OCI-LY7 (cell line): Measurements from ENCODE around the gene PATE2. TPM values are rescaled to one million over a fixed set of nuclear protein-coding genes. Genes with fewer than 3 reads are reported as not detected.

Experiments used
- BruUV-seq: library from RNA; stranded (reverse); fragments of 400-500 nt; replicated peaks from 2 replicates; lab custom pipeline; 2021; lab: Mats Ljungman, UMichigan
- CTCF ChIA-PET: fragments of 300-600 bp; sonication (Branson Sonifier 250); formaldehyde crosslinking; loops from one replicate; lab custom pipeline; 2022; ENCODE audit warnings: antibody characterized with exemption; ENCODE audit not compliant: unreplicated experiment; lab: Charles Lee
- POLR2A ChIA-PET: fragments of 300-600 bp; sonication (Branson Sonifier 250); formaldehyde crosslinking; loops from one replicate; lab custom pipeline; 2022; ENCODE audit warnings: antibody characterized with exemption; lab: Charles Lee
- DNase-seq: peaks from one replicate; pipeline ENCODE4 v3.0.0-alpha.2; 2015; ENCODE audit warnings: low spot score
- H2AFZ ChIP-seq: fragments of 200-600 bp; sonication (generic), shearing (Covaris generic); 2 replicates; pipeline ENCODE4 v1.6.1; 2014; ENCODE audit warnings: mild to moderate bottlenecking, antibody characterized with exemption, low read length, moderate library complexity
- H3K27ac ChIP-seq: fragments of 200-600 bp; sonication (generic); 2 replicates; pipeline ENCODE4 v1.5.1; 2014; ENCODE audit warnings: mixed run types, low read depth, mild to moderate bottlenecking, moderate library complexity, low read length, inconsistent platforms; ENCODE audit not compliant: poor library complexity, severe bottlenecking
- H3K36me3 ChIP-seq: fragments of 200-600 bp; sonication (generic); 2 replicates; pipeline ENCODE4 v1.6.1; 2014; ENCODE audit warnings: mild to moderate bottlenecking, antibody characterized with exemption, low read length, moderate library complexity, mixed read lengths; ENCODE audit not compliant: insufficient read depth
- H3K4me1 ChIP-seq: fragments of 200-600 bp; sonication (generic); 2 replicates; pipeline ENCODE4 v1.5.1; 2014; ENCODE audit warnings: mild to moderate bottlenecking, low read length; ENCODE audit not compliant: insufficient read depth, poor library complexity, severe bottlenecking
- H3K4me2 ChIP-seq: fragments of 200-600 bp; sonication (generic); 2 replicates; pipeline ENCODE4 v1.6.1; 2014; ENCODE audit warnings: mild to moderate bottlenecking, low read length
- H3K4me3 ChIP-seq: fragments of 200-600 bp; sonication (generic); 2 replicates; pipeline ENCODE4 v1.5.1; 2014; ENCODE audit warnings: mild to moderate bottlenecking, low read depth, low read length; ENCODE audit not compliant: poor library complexity, severe bottlenecking
- H3K79me2 ChIP-seq: fragments of 200-600 bp; sonication (generic); 2 replicates; pipeline ENCODE4 v1.6.1; 2016; ENCODE audit warnings: low read depth, mild to moderate bottlenecking, low read length, moderate library complexity, mixed read lengths; ENCODE audit not compliant: insufficient read depth
- H3K9me2 ChIP-seq: fragments of 200-600 bp; sonication (generic); 2 replicates; pipeline ENCODE4 v1.6.1; 2016; ENCODE audit warnings: mild to moderate bottlenecking, low read length, mixed read lengths; ENCODE audit not compliant: insufficient read depth
- H3K9me3 ChIP-seq: fragments of 200-600 bp; sonication (generic); 2 replicates; pipeline ENCODE4 v1.6.1; 2014; ENCODE audit warnings: mild to moderate bottlenecking, mixed run types, low read length, mixed read lengths
- H4K20me1 ChIP-seq: fragments of 200-600 bp; sonication (generic); 2 replicates; pipeline ENCODE4 v1.6.1; 2014; ENCODE audit warnings: mild to moderate bottlenecking, antibody characterized with exemption, low read length, moderate library complexity, mixed read lengths; ENCODE audit not compliant: insufficient read depth
- CTCF ChIP-seq: fragments of 200-600 bp; sonication (generic); conservative IDR thresholded peaks from 2 replicates; pipeline ENCODE4 v1.5.1; 2014; ENCODE audit warnings: mild to moderate bottlenecking, antibody characterized with exemption, low read length, moderate library complexity, mixed read lengths
- EZH2phosphoT487 ChIP-seq: fragments of 200-600 bp; sonication (generic); IDR thresholded peaks from 2 replicates; pipeline ENCODE4 v1.6.1; 2018; ENCODE audit warnings: low read depth, borderline replicate concordance, mild to moderate bottlenecking, mixed run types, antibody characterized with exemption, low read length, moderate library complexity, mixed read lengths
- intact Hi-C: fragments of 100-400 bp; cut with micrococcal nuclease; formaldehyde crosslinking; loops from one replicate; pipeline ENCODE4 v1.10.0; 2022; ENCODE audit not compliant: unreplicated experiment
- total RNA-seq, 2 experiments: library from RNA; depleted of rRNA in 1 of 2; stranded (reverse); fragments of >200 nt in 1 of 2; shearing (Covaris generic) in 1 of 2; gene quantifications; 2 replicates each; pipeline ENCODE4 v1.2.3, GENCODE V29; 2014 to 2022

The PATE2 gene
- total RNA-seq, 2 experiments from 2014 or later: 1.4 to 1.6 TPM

- ChIA-PET CTCF (no interaction called here), POLR2A (no interaction called here)
- H3K4me2 ChIP-seq: no peak within 1 kb of the TSS
- no peaks in the 10 kb centered on the region for H3K36me3 ChIP-seq
- no peak within 1 kb of the TSS for H3K27ac ChIP-seq
- no peaks in the 10 kb centered on the region for H3K4me1 ChIP-seq
- no peaks in the 10 kb centered on the region for H3K9me2 ChIP-seq
- DNase-seq: no peak
- TF ChIP-seq CTCF (no peak), EZH2phosphoT487 (no peak)
- intact Hi-C loops: no loop called here
- H2AFZ ChIP-seq: no peak within 1 kb of the TSS
- H3K79me2 ChIP-seq: no peaks in the 10 kb centered on the region
- no peaks in the 10 kb centered on the region for H3K9me3 ChIP-seq
- H4K20me1 ChIP-seq: no peaks in the 10 kb centered on the region
- no peak within 1 kb of the TSS for H3K4me3 ChIP-seq
- BruUV-seq: no TSS peak
Measured at GRCh38 chr11:125745979-125746378, 32.6 kb downstream of the PATE2 start, which contains the start of gene PATE1. Gene PATE1, plus strand, starts transcription at chr11:125746279. Its CDS starts 26 bp downstream, at chr11:125746305.

GRCh38 chr11:125743681-125744080 lies 34.9 kb downstream of the PATE2 start:
- no peak overlapping the region for H3K4me2 ChIP-seq
- no peaks in the 10 kb centered on the region for H3K36me3 ChIP-seq
- TF ChIP-seq EZH2phosphoT487 (no peak), CTCF (no peak)
- no peaks in the 10 kb centered on the region for H3K9me3 ChIP-seq
- H2AFZ ChIP-seq: no peak overlapping the region
- H3K79me2 ChIP-seq: no peaks in the 10 kb centered on the region
- no peak overlapping the region for H3K4me3 ChIP-seq
- H3K27ac ChIP-seq: no peak overlapping the region
- no peak for DNase-seq
- POLR2A ChIA-PET: no interaction called here
- H3K9me2 ChIP-seq: no peaks in the 10 kb centered on the region
- CTCF ChIA-PET: no interaction called here
- H4K20me1 ChIP-seq: no peaks in the 10 kb centered on the region
- H3K4me1 ChIP-seq: no peaks in the 10 kb centered on the region
- BruUV-seq: no TSS peak
- intact Hi-C loops: no loop called here

GRCh38 chr11:125740617-125741016 lies 38.0 kb downstream of the PATE2 start:
- no peaks in the 10 kb centered on the region for H3K9me3 ChIP-seq
- TF ChIP-seq EZH2phosphoT487: no peak
- TF ChIP-seq CTCF: no peak
- no peaks in the 10 kb centered on the region for H3K4me1 ChIP-seq
- no peak overlapping the region for H3K4me2 ChIP-seq
- CTCF ChIA-PET: no interaction called here
- no peak overlapping the region for H2AFZ ChIP-seq
- POLR2A ChIA-PET: no interaction called here
- no peak overlapping the region for H3K4me3 ChIP-seq
- no peaks in the 10 kb centered on the region for H3K9me2 ChIP-seq
- no TSS peak for BruUV-seq
- no peaks in the 10 kb centered on the region for H3K36me3 ChIP-seq
- H3K79me2 ChIP-seq: no peaks in the 10 kb centered on the region
- H3K27ac ChIP-seq: no peak overlapping the region
- intact Hi-C loops: no loop called here
- DNase-seq: no peak
- no peaks in the 10 kb centered on the region for H4K20me1 ChIP-seq
